CD4-positive, alpha-beta T cell (primary cell): ENCODE results near the gene CRYGN. TPM values are rescaled to one million over a fixed set of nuclear protein-coding genes. Genes with fewer than 3 reads are reported as not detected.
A peak's percentile ranks its signal among the peaks of the same experiment; 100 is the strongest.

Experiments used
- ATAC-seq: fragments of 200-7000 bp; cut with Tn5 transposase; one replicate; pipeline ENCODE4 v1.10.0; 2022; ENCODE audit warnings: mild to moderate bottlenecking; ENCODE audit not compliant: poor library complexity
- CTCF ChIA-PET: fragments of 350-600 bp; sonication (Branson Sonifier 250); formaldehyde crosslinking; loops from one replicate; lab custom pipeline; 2021; ENCODE audit warnings: antibody characterized with exemption, inconsistent platforms; lab: Charles Lee
- POLR2A ChIA-PET: fragments of 350-600 bp; sonication (Branson Sonifier 250); formaldehyde crosslinking; loops from one replicate; lab custom pipeline; 2021; ENCODE audit warnings: antibody characterized with exemption, inconsistent platforms; lab: Charles Lee
- DNase-seq, 14 experiments: peaks; one replicate each; pipeline ENCODE4 v3.0.0-alpha.2; 2013 to 2020; ENCODE audit warnings: mixed read lengths in 2 of 14
- H3K27ac ChIP-seq, 2 donors: one replicate each; pipeline versions ENCODE4 v1.5.1 to v1.7.0; 2013; ENCODE audit warnings: low read length in 2 of 2, low read depth in 1 of 2, mild to moderate bottlenecking in 1 of 2
- H3K27me3 ChIP-seq, 2 experiments: 1 replicate in 1 of 2; 2 replicates in 1 of 2; pipeline versions ENCODE4 v1.6.1 to v1.7.0; 2013; ENCODE audit warnings: low read length in 2 of 2, control low read depth in 1 of 2, mild to moderate bottlenecking in 1 of 2, moderate library complexity in 1 of 2; ENCODE audit not compliant: insufficient read depth in 2 of 2, control insufficient read depth in 1 of 2
- H3K36me3 ChIP-seq: one replicate; pipeline ENCODE4 v1.6.1; 2013; ENCODE audit warnings: low read length, control low read depth; ENCODE audit not compliant: insufficient read depth
- H3K4me1 ChIP-seq: one replicate; pipeline ENCODE4 v1.6.1; 2013; ENCODE audit warnings: low read length, control low read depth; ENCODE audit not compliant: insufficient read depth
- H3K4me3 ChIP-seq: one replicate; pipeline ENCODE4 v1.5.1; 2013; ENCODE audit warnings: mild to moderate bottlenecking, low read length, moderate library complexity
- H3K9me3 ChIP-seq, 2 experiments: 1 replicate in 1 of 2; 2 replicates in 1 of 2; pipeline versions ENCODE4 v1.6.1 to v1.7.0; 2013; ENCODE audit warnings: low read length in 2 of 2, mild to moderate bottlenecking in 2 of 2, control low read depth in 1 of 2, moderate library complexity in 1 of 2; ENCODE audit not compliant: control insufficient read depth in 1 of 2, insufficient read depth in 1 of 2
- H3K27ac Mint-ChIP-seq: one replicate; pipeline ENCODE4 v1.8.0; 2020; ENCODE audit warnings: mixed read lengths
- H3K27me3 Mint-ChIP-seq: one replicate; pipeline ENCODE4 v1.8.0; 2021; ENCODE audit warnings: mixed read lengths
- H3K36me3 Mint-ChIP-seq: one replicate; pipeline ENCODE4 v1.8.0; 2021; ENCODE audit warnings: low read depth, mixed read lengths
- H3K4me1 Mint-ChIP-seq: one replicate; pipeline ENCODE4 v1.8.0; 2021; ENCODE audit warnings: low read depth, mixed read lengths
- H3K4me3 Mint-ChIP-seq: one replicate; pipeline ENCODE4 v1.8.0; 2020; ENCODE audit warnings: mild to moderate bottlenecking, mixed read lengths
- H3K9me3 Mint-ChIP-seq: one replicate; pipeline ENCODE4 v1.8.0; 2020; ENCODE audit warnings: mixed read lengths
- intact Hi-C, 2 experiments: fragments of 100-400 bp; cut with DNase I in 1 of 2; cut with micrococcal nuclease in 1 of 2; formaldehyde crosslinking; loops; one replicate each; pipeline versions ENCODE4 v1.15.1 to v1.9.0; 2023 to 2025; cut with DNase I, micrococcal nuclease
- total RNA-seq, 174 experiments: library from RNA in 2 of 174; stranded (reverse) in 2 of 174; gene quantifications; one replicate each; pipeline ENCODE4 v1.2.3 and lab custom pipeline; 2021 to 2026
- TF ChIP-seq, protein P1 (sequence below): fragments of 200-600 bp; IDR thresholded peaks from one replicate; pipeline ENCODE4 v1.8.0; 2022; ENCODE audit warnings: antibody characterized with exemption, mild to moderate bottlenecking

Gene CRYGN
- total RNA-seq, 2 experiments from 2014 or later: 0.14 TPM; not detected in 1

GRCh38 chr7:151442776-151443496 is 3.0 kb upstream of the CRYGN start:
- no peaks in the 10 kb centered on the region for H3K27me3 Mint-ChIP-seq
- no peaks in the 10 kb centered on the region for H3K27me3 ChIP-seq
- H3K4me3 Mint-ChIP-seq: no peak overlapping the region
- H3K9me3 Mint-ChIP-seq: no peaks in the 10 kb centered on the region
- no peaks in the 10 kb centered on the region for H3K36me3 Mint-ChIP-seq
- TF ChIP-seq, protein P1, sequence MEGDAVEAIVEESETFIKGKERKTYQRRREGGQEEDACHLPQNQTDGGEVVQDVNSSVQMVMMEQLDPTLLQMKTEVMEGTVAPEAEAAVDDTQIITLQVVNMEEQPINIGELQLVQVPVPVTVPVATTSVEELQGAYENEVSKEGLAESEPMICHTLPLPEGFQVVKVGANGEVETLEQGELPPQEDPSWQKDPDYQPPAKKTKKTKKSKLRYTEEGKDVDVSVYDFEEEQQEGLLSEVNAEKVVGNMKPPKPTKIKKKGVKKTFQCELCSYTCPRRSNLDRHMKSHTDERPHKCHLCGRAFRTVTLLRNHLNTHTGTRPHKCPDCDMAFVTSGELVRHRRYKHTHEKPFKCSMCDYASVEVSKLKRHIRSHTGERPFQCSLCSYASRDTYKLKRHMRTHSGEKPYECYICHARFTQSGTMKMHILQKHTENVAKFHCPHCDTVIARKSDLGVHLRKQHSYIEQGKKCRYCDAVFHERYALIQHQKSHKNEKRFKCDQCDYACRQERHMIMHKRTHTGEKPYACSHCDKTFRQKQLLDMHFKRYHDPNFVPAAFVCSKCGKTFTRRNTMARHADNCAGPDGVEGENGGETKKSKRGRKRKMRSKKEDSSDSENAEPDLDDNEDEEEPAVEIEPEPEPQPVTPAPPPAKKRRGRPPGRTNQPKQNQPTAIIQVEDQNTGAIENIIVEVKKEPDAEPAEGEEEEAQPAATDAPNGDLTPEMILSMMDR: no peak
- H3K4me3 ChIP-seq: no peak overlapping the region
- H3K9me3 ChIP-seq: no peaks in the 10 kb centered on the region
- ATAC-seq: no peak
- H3K36me3 ChIP-seq: no peaks in the 10 kb centered on the region
- H3K4me1 Mint-ChIP-seq: peaks cover 53% of the 10 kb centered on the region
- ChIA-PET POLR2A (interaction anchor here (0.7 kb wide), 1 partner anchor 38 kb away, joined by 3 read pairs; no protein-coding TSS in a partner anchor), CTCF (interaction anchor here (0.7 to 1.6 kb wide), 3 partner anchors 74 to 1603 kb away, joined by 4 to 5 read pairs (median 5); no protein-coding TSS in a partner anchor)
- peak overlapping the region; percentile 8 for H3K27ac Mint-ChIP-seq
- no peak for DNase-seq
- intact Hi-C loops: loop anchor here in 1 of 2 experiments (1.0 kb wide), 1 partner anchor 12 kb away; no protein-coding TSS in a partner anchor
- H3K27ac ChIP-seq: no peak overlapping the region
- peaks cover 40% of the 10 kb centered on the region for H3K4me1 ChIP-seq

- Mint-ChIP-seq H3K9me3 (no peaks in the 10 kb centered on the region), H3K27me3 (no peaks in the 10 kb centered on the region), H3K36me3 (no peaks in the 10 kb centered on the region), H3K27ac (peak overlapping the region; percentile 74), H3K4me3 (peak overlapping the region; percentile 68), H3K4me1 (peaks cover 50% of the 10 kb centered on the region)
- no peak overlapping the region for H3K4me3 ChIP-seq
- ATAC-seq (no peak), DNase-seq (peak in 2 of 14 experiments; percentile 28 to 35)
- ChIA-PET CTCF (interaction anchor here (0.7 kb wide), 1 partner anchor 11 kb away, joined by 3 read pairs; no protein-coding TSS in a partner anchor), POLR2A (interaction anchor here (1.0 to 2.2 kb wide), 4 partner anchors 10 to 88 kb away, joined by 3 to 31 read pairs (median 4); no protein-coding TSS in a partner anchor)
- no peaks in the 10 kb centered on the region for H3K27me3 ChIP-seq
- intact Hi-C loops: loop anchor here in 1 of 2 experiments (1.0 kb wide), 1 partner anchor 8 kb away; no protein-coding TSS in a partner anchor
- peak overlapping the region; percentile 41 to 52 for H3K27ac ChIP-seq
- peaks cover 37% of the 10 kb centered on the region for H3K4me1 ChIP-seq
- H3K36me3 ChIP-seq: no peaks in the 10 kb centered on the region
- TF ChIP-seq, protein P1: no peak
- H3K9me3 ChIP-seq: no peaks in the 10 kb centered on the region
These were observed 981 bp upstream of the CRYGN start for GRCh38 chr7:151440799-151441445.

GRCh38 chr7:151438864-151439601 is 908 bp downstream of the CRYGN start:
- Mint-ChIP-seq H3K4me3 (peak overlapping the region; percentile 42), H3K27ac (peak overlapping the region; percentile 31), H3K9me3 (no peaks in the 10 kb centered on the region), H3K4me1 (peaks cover 49% of the 10 kb centered on the region), H3K36me3 (no peaks in the 10 kb centered on the region), H3K27me3 (no peaks in the 10 kb centered on the region)
- Histone ChIP-seq H3K4me1 (peaks cover 42% of the 10 kb centered on the region), H3K4me3 (peak overlapping the region; percentile 41), H3K27me3 (no peaks in the 10 kb centered on the region), H3K27ac (peak overlapping the region in 1 of 2 donors; percentile 29), H3K9me3 (no peaks in the 10 kb centered on the region), H3K36me3 (no peaks in the 10 kb centered on the region)
- intact Hi-C loops: no loop called here
- DNase-seq (no peak), ATAC-seq (no peak)
- TF ChIP-seq, protein P1: no peak
- ChIA-PET CTCF (no interaction called here), POLR2A (interaction anchor here (1.1 to 1.8 kb wide), 3 partner anchors 9 to 30 kb away, joined by 3 to 5 read pairs (median 3); partner anchors contain the start of gene WDR86)
